Astrocyte (in vitro differentiated cells and primary cell): Measurements from ENCODE around the gene PCDHA1. TPM values are rescaled to one million over a fixed set of nuclear protein-coding genes. Genes with fewer than 3 reads are reported as not detected.
A peak's percentile ranks its signal among the peaks of the same experiment; 100 is the strongest.
"Not testable (repeated sequence)": the region's sequence is repeated elsewhere in the genome, so short reads cannot be mapped to it uniquely, and the experiment has no call there.

Experiments
- DNase-seq: peaks from one replicate; pipeline ENCODE4 v3.0.0-alpha.2; 2010; ENCODE audit warnings: low read depth
- FAIRE-seq: peaks from 2 replicates; lab custom pipeline; 2011; peaks lifted over from hg19 to GRCh38; lab: Jason Lieb, UNC
- H2AFZ ChIP-seq: 2 replicates; pipeline ENCODE4 v1.6.0; 2012; ENCODE audit warnings: low read depth, low read length, inconsistent platforms
- H3K27ac ChIP-seq: 2 replicates; pipeline ENCODE4 v1.5.1; 2011; ENCODE audit warnings: low read depth, low read length, inconsistent platforms
- H3K27me3 ChIP-seq: 2 replicates; pipeline ENCODE4 v1.6.0; 2011; ENCODE audit warnings: low read length, inconsistent platforms; ENCODE audit not compliant: insufficient read depth
- H3K36me3 ChIP-seq: 2 replicates; pipeline ENCODE4 v1.5.1; 2011; ENCODE audit warnings: low read length, inconsistent platforms; ENCODE audit not compliant: insufficient read depth
- H3K4me1 ChIP-seq: 2 replicates; pipeline ENCODE4 v1.5.1; 2011; ENCODE audit warnings: low read length, inconsistent platforms; ENCODE audit not compliant: insufficient read depth
- H3K4me2 ChIP-seq: 2 replicates; pipeline ENCODE4 v1.6.0; 2012; ENCODE audit warnings: low read length, inconsistent platforms
- H3K4me3 ChIP-seq: 2 replicates; pipeline ENCODE4 v1.5.1; 2011; ENCODE audit warnings: low read depth, mild to moderate bottlenecking, low read length, inconsistent platforms; ENCODE audit not compliant: insufficient read depth
- H3K79me2 ChIP-seq: 2 replicates; pipeline ENCODE4 v1.6.0; 2012; ENCODE audit warnings: mild to moderate bottlenecking, low read length, inconsistent platforms; ENCODE audit not compliant: insufficient read depth
- H3K9ac ChIP-seq: 2 replicates; pipeline ENCODE4 v1.6.0; 2012; ENCODE audit warnings: mild to moderate bottlenecking, low read length, inconsistent platforms
- H3K9me3 ChIP-seq: 2 replicates; pipeline ENCODE4 v1.5.1; 2012; ENCODE audit warnings: low read depth, mild to moderate bottlenecking, low read length, inconsistent platforms; ENCODE audit not compliant: insufficient read depth
- H4K20me1 ChIP-seq: 2 replicates; pipeline ENCODE4 v1.6.0; 2012; ENCODE audit warnings: low read length, inconsistent platforms; ENCODE audit not compliant: insufficient read depth
- H3K27ac Mint-ChIP-seq: one replicate; pipeline ENCODE4 v1.8.0; 2021; ENCODE audit warnings: mild to moderate bottlenecking, mixed read lengths; ENCODE audit not compliant: unreplicated experiment
- H3K27me3 Mint-ChIP-seq: one replicate; pipeline ENCODE4 v1.8.0; 2021; ENCODE audit warnings: low read depth, mixed read lengths; ENCODE audit not compliant: unreplicated experiment
- H3K36me3 Mint-ChIP-seq: one replicate; pipeline ENCODE4 v1.8.0; 2021; ENCODE audit warnings: low read depth, mixed read lengths; ENCODE audit not compliant: unreplicated experiment
- H3K4me1 Mint-ChIP-seq: one replicate; pipeline ENCODE4 v1.8.0; 2021; ENCODE audit warnings: low read depth, mixed read lengths; ENCODE audit not compliant: unreplicated experiment
- H3K4me3 Mint-ChIP-seq: one replicate; pipeline ENCODE4 v1.8.0; 2021; ENCODE audit warnings: mild to moderate bottlenecking, moderate library complexity, mixed read lengths; ENCODE audit not compliant: unreplicated experiment
- H3K9me3 Mint-ChIP-seq: one replicate; pipeline ENCODE4 v1.8.0; 2021; ENCODE audit warnings: mild to moderate bottlenecking, mixed read lengths; ENCODE audit not compliant: unreplicated experiment
- CTCF ChIP-seq: IDR thresholded peaks from 2 replicates; pipeline ENCODE4 v1.5.1; 2011; ENCODE audit warnings: low read depth, mild to moderate bottlenecking, inconsistent platforms, low read length, moderate library complexity; ENCODE audit not compliant: insufficient read depth
- EZH2 ChIP-seq: IDR thresholded peaks from 2 replicates; pipeline ENCODE4 v1.6.1; 2012; ENCODE audit warnings: mild to moderate bottlenecking, low read length, inconsistent platforms; ENCODE audit not compliant: insufficient read depth
- total RNA-seq: library from RNA; stranded (reverse); gene quantifications from 2 replicates; pipeline ENCODE4 v1.2.1, GENCODE V29; 2021

Gene PCDHA1
- total RNA-seq, 1 donor from 2014 or later, result not detected

GRCh38 chr5:140823475-140823874, 37.5 kb downstream of the PCDHA1 start:
- H3K9me3 ChIP-seq, result peaks cover 13% of the 10 kb centered on the region
- Mint-ChIP-seq H3K9me3 (peaks cover 3% of the 10 kb centered on the region), H3K36me3 (peaks cover 15% of the 10 kb centered on the region), H3K4me1 (no peaks in the 10 kb centered on the region), H3K27me3 (no peaks in the 10 kb centered on the region), H3K27ac (no peak overlapping the region), H3K4me3 (no peak overlapping the region)
- H3K79me2 ChIP-seq, result no peaks in the 10 kb centered on the region
- no peak overlapping the region for H3K9ac ChIP-seq
- no peak overlapping the region for H3K4me3 ChIP-seq
- H3K4me2 ChIP-seq, result no peak overlapping the region
- H3K27me3 ChIP-seq, result no peaks in the 10 kb centered on the region
- FAIRE-seq (no peak), DNase-seq (no peak)
- TF ChIP-seq CTCF (no peak), EZH2 (no peak)
- H3K4me1 ChIP-seq, result no peaks in the 10 kb centered on the region
- no peak overlapping the region for H3K27ac ChIP-seq
- H2AFZ ChIP-seq, result no peak overlapping the region
- no peaks in the 10 kb centered on the region for H4K20me1 ChIP-seq
- H3K36me3 ChIP-seq, result no peaks in the 10 kb centered on the region

GRCh38 chr5:140827704-140828361, 41.9 kb downstream of the PCDHA1 start, which contains the start of gene PCDHA6:
Gene PCDHA6 (plus strand): TSS chr5:140827960. CDS start chr5:140828092, 132 bp downstream.
- Mint-ChIP-seq H3K27ac (no peak within 1 kb of the TSS), H3K4me1 (no peaks in the 10 kb centered on the region), H3K27me3 (no peaks in the 10 kb centered on the region), H3K36me3 (peaks cover 15% of the 10 kb centered on the region), H3K4me3 (peak within 1 kb of the TSS; percentile 74), H3K9me3 (peaks cover 6% of the 10 kb centered on the region)
- Histone ChIP-seq H4K20me1 (no peaks in the 10 kb centered on the region), H3K9me3 (peaks cover 10% of the 10 kb centered on the region), H2AFZ (no peak within 1 kb of the TSS), H3K4me2 (no peak within 1 kb of the TSS), H3K27me3 (no peaks in the 10 kb centered on the region), H3K9ac (no peak within 1 kb of the TSS), H3K4me3 (no peak within 1 kb of the TSS), H3K79me2 (no peaks in the 10 kb centered on the region), H3K27ac (no peak within 1 kb of the TSS), H3K36me3 (no peaks in the 10 kb centered on the region), H3K4me1 (no peaks in the 10 kb centered on the region)
- FAIRE-seq, result no peak
- TF ChIP-seq CTCF, result no peak
- TF ChIP-seq EZH2, result no peak
- DNase-seq, result no peak

GRCh38 chr5:140828362-140828737, 42.4 kb downstream of the PCDHA1 start:
- Histone ChIP-seq H3K36me3 (no peaks in the 10 kb centered on the region), H4K20me1 (no peaks in the 10 kb centered on the region), H3K27me3 (no peaks in the 10 kb centered on the region), H3K9ac (no peak overlapping the region), H2AFZ (no peak overlapping the region), H3K4me2 (no peak overlapping the region), H3K79me2 (no peaks in the 10 kb centered on the region), H3K4me1 (no peaks in the 10 kb centered on the region), H3K4me3 (no peak overlapping the region), H3K9me3 (peaks cover 9% of the 10 kb centered on the region), H3K27ac (no peak overlapping the region)
- Mint-ChIP-seq H3K9me3 (peaks cover 6% of the 10 kb centered on the region), H3K4me1 (no peaks in the 10 kb centered on the region), H3K4me3 (peak overlapping the region; percentile 64), H3K27ac (no peak overlapping the region), H3K27me3 (no peaks in the 10 kb centered on the region), H3K36me3 (peaks cover 14% of the 10 kb centered on the region)
- DNase-seq (no peak), FAIRE-seq (no peak)
- no peak for TF ChIP-seq EZH2

- not testable (repeated sequence) for H3K27ac Mint-ChIP-seq, H3K4me1 ChIP-seq, H3K27ac ChIP-seq, H4K20me1 ChIP-seq, H3K79me2 ChIP-seq, H3K4me3 Mint-ChIP-seq, H3K9ac ChIP-seq, H3K4me2 ChIP-seq, H3K27me3 ChIP-seq, H3K27me3 Mint-ChIP-seq, H3K4me3 ChIP-seq, H3K4me1 Mint-ChIP-seq, H2AFZ ChIP-seq, H3K9me3 ChIP-seq, DNase-seq, FAIRE-seq, H3K36me3 ChIP-seq
- Mint-ChIP-seq H3K36me3 (peaks cover 18% of the 10 kb centered on the region), H3K9me3 (peaks cover 11% of the 10 kb centered on the region)
Measured at GRCh38 chr5:140829511-140830501, 43.9 kb downstream of the PCDHA1 start.
